ENCODE data around the gene PRPSAP1.

DNA sequence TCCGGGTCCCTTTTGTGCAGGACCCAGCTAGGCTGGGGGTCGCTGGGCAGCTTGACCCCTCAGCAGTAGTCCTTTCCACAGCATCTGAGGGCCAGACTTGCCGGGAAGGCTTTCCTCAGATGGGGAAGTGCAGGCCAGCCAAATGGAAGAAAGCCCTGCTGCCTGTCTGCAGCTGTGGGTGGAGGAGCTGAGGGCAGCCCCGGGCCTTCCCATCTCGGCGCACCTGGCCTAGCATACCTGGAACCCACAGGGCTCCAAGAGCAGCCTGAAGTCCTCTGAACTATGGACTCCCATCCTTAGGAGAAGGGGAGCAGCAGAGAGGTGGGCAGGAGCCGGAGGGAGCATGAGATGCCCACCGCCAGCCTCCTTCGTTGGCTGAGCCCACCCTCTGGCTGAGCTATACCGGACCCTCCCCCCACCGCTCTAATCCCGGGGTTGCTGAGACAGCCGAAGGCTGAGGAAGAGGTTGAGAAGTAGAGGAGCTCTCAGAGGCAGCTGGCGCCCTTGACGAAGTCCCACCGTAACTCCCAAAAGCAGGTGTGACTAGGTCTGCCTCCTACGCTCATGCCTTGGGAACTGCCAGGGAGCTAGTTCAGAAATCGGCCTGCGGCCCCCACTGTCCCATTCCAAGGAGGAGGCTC, 75.3 kb downstream of the PRPSAP1 start:
- TF ChIP-seq GATA3 (IDR thresholded peaks at IDR 0.05; ENCODE audit: low read depth, low read length) (no peak), GATA2 (IDR thresholded peaks at IDR 0.05; ENCODE audit: low read depth, low read length) (no peak)
